LNCAP (cell line): Measurements from ENCODE around the gene FBLIM1.

Experiments used
- CTCF ChIP-seq: fragments of 450-650 bp; IDR thresholded peaks from 2 replicates; pipeline ENCODE4 v1.5.1; 2017; ENCODE audit warnings: mild to moderate bottlenecking

FBLIM1 gene

GRCh38 chr1:15744122-15744679 is 14.4 kb upstream of the FBLIM1 start:
- no peak for TF ChIP-seq CTCF

GRCh38 chr1:15747378-15747777 is 11.2 kb upstream of the FBLIM1 start:
- TF ChIP-seq CTCF: no peak

GRCh38 chr1:15748264-15748663 is 10.3 kb upstream of the FBLIM1 start:
- no peak for TF ChIP-seq CTCF

GRCh38 chr1:15748690-15749398 is 9.8 kb upstream of the FBLIM1 start:
- no peak for TF ChIP-seq CTCF

GRCh38 chr1:15749399-15750291 is 8.9 kb upstream of the FBLIM1 start:
- TF ChIP-seq CTCF: no peak

- no peak for TF ChIP-seq CTCF
Measured at GRCh38 chr1:15750924-15751323, 7.7 kb upstream of the FBLIM1 start.

- TF ChIP-seq CTCF: no peak
Measured at GRCh38 chr1:15751717-15752116, 6.9 kb upstream of the FBLIM1 start.
